OCI-LY3 (cell line): ENCODE measurements around the gene FLNA.

Source experiments
- CTCF ChIP-seq: fragments of 200-600, 300-600 bp; sonication (generic); IDR thresholded peaks from 2 replicates; pipeline ENCODE4 v1.5.1; 2014; ENCODE audit warnings: antibody characterized with exemption, low read length, low read depth
- EZH2phosphoT487 ChIP-seq: fragments of 200-600 bp; shearing (Covaris generic); IDR thresholded peaks from 2 replicates; pipeline ENCODE4 v1.6.1; 2018; ENCODE audit warnings: antibody characterized with exemption, mixed run types, low read depth

GRCh38 chrX:154409222-154409871, 34.9 kb upstream of the FLNA start, which contains the start of gene DNASE1L1:
- TF ChIP-seq CTCF (no peak), EZH2phosphoT487 (no peak)
